ENCODE data around the gene PRRT3. TPM values are rescaled to one million over a fixed set of nuclear protein-coding genes. Genes with fewer than 3 reads are reported as not detected.
A peak's percentile ranks its signal among the peaks of the same experiment; 100 is the strongest.

PRRT3 gene
- total and polyA plus RNA-seq, 2 of the 13 experiments (the other 11 are each of a cell fraction or from before 2014, with no cell fraction given), result 0.22 to 0.44 TPM

- TF ChIP-seq GPBP1L1 (CRISPR knock-in tag; IDR thresholded peaks at IDR 0.05) (no peak), ZSCAN20 (CRISPR knock-in tag; IDR thresholded peaks at IDR 0.05; ENCODE audit: borderline replicate concordance) (peak; percentile 21; the same call in 1 of the 2 replicates), PPARG (CRISPR knock-in tag; conservative IDR thresholded peaks at IDR 0.05) (no peak), GMEB1 (CRISPR knock-in tag; IDR thresholded peaks at IDR 0.05; ENCODE audit: borderline replicate concordance) (no peak; the same call in 1 of the 2 replicates), ATF3 (CRISPR knock-in tag; IDR thresholded peaks at IDR 0.05) (peak; percentile 15; the same call in 1 of the 2 replicates), HNF1B (CRISPR knock-in tag; IDR thresholded peaks at IDR 0.05) (peak; percentile 48), ZFP36 (IDR thresholded peaks at IDR 0.05; ENCODE audit: borderline replicate concordance, low read depth, low read length, partially characterized antibody) (no peak), IKZF4 (CRISPR knock-in tag; IDR thresholded peaks at IDR 0.05; ENCODE audit: borderline replicate concordance, low read depth, not compliant biosample characterization) (no peak), CEBPZ (IDR thresholded peaks at IDR 0.05; ENCODE audit: low read length) (no peak), ZNF281 (CRISPR knock-in tag; IDR thresholded peaks at IDR 0.05; ENCODE audit: borderline replicate concordance) (no peak), ZNF747 (CRISPR knock-in tag; IDR thresholded peaks at IDR 0.05; ENCODE audit: borderline replicate concordance) (peak; percentile 69; the same call in 1 of the 2 replicates), ZNF484 (CRISPR knock-in tag; IDR thresholded peaks at IDR 0.05; ENCODE audit: borderline replicate concordance, low read depth) (peak; percentile 78; the same call in 1 of the 2 replicates), SMARCE1 (IDR thresholded peaks at IDR 0.05; ENCODE audit: borderline replicate concordance) (no peak), TFDP1 (CRISPR knock-in tag; IDR thresholded peaks at IDR 0.05; ENCODE audit: borderline replicate concordance) (peak; percentile 45; the same call in 1 of the 2 replicates)
Measured at GRCh38 chr3:9932843-9933560, 19.2 kb downstream of the PRRT3 start (continued).

All from HepG2 (cell line).